Spinal cord (tissue), 10 donors: ENCODE measurements around the gene HCAR2. TPM values are rescaled to one million over a fixed set of nuclear protein-coding genes. Genes with fewer than 3 reads are reported as not detected.
"Not testable (repeated sequence)": the region's sequence is repeated elsewhere in the genome, so short reads cannot be mapped to it uniquely, and the experiment has no call there.

Source experiments
- DNase-seq, 6 donors: peaks; one replicate each; pipeline versions ENCODE4 v3.0.0 to v3.0.0-alpha.2; 2013 to 2015; ENCODE audit warnings: low spot score in 6 of 6, low read depth in 4 of 6
- H3K27ac ChIP-seq: one replicate; pipeline ENCODE4 v1.5.1; 2013; ENCODE audit warnings: low read depth, low read length, control low read depth
- H3K27me3 ChIP-seq: one replicate; pipeline ENCODE4 v1.6.1; 2013; ENCODE audit warnings: low read length; ENCODE audit not compliant: control insufficient read depth, insufficient read depth
- H3K36me3 ChIP-seq: one replicate; pipeline ENCODE4 v1.6.1; 2013; ENCODE audit warnings: low read length; ENCODE audit not compliant: control insufficient read depth, insufficient read depth
- H3K4me1 ChIP-seq: one replicate; pipeline ENCODE4 v1.6.1; 2013; ENCODE audit warnings: low read length; ENCODE audit not compliant: control insufficient read depth, insufficient read depth
- H3K4me3 ChIP-seq: one replicate; pipeline ENCODE4 v1.5.1; 2013; ENCODE audit warnings: low read depth, low read length, control low read depth
- H3K9me3 ChIP-seq: one replicate; pipeline ENCODE4 v1.6.1; 2013; ENCODE audit warnings: low read length; ENCODE audit not compliant: control insufficient read depth, insufficient read depth
- WGBS: methylation state at CpG from one replicate; pipeline ENCODE4 v1.1.5; 2013; ENCODE audit warnings: missing lambda C conversion rate; ENCODE audit not compliant: insufficient coverage; 5-methylcytosine and 5-hydroxymethylcytosine counted together
- polyA plus RNA-seq, 2 donors: library from polyadenylated mRNA; unstranded; fragments of 120-200 nt; gene quantifications; one replicate each; pipeline ENCODE4 v1.2.1, GENCODE V29; 2013; ENCODE audit not compliant: insufficient read length in 2 of 2
- total RNA-seq, 2 donors: library from RNA; depleted of rRNA in 1 of 2; stranded (reverse); fragments of 120-200 nt in 1 of 2; fragments of >200 nt in 1 of 2; gene quantifications; one replicate each; pipeline versions ENCODE4 v1.2.3 to v1.2.4, GENCODE V29; 2013 to 2014
- donor health status: healthy.

Gene HCAR2
- total and polyA plus RNA-seq, 4 donors, result 0.25 to 1.1 (median 0.35) TPM

DNA sequence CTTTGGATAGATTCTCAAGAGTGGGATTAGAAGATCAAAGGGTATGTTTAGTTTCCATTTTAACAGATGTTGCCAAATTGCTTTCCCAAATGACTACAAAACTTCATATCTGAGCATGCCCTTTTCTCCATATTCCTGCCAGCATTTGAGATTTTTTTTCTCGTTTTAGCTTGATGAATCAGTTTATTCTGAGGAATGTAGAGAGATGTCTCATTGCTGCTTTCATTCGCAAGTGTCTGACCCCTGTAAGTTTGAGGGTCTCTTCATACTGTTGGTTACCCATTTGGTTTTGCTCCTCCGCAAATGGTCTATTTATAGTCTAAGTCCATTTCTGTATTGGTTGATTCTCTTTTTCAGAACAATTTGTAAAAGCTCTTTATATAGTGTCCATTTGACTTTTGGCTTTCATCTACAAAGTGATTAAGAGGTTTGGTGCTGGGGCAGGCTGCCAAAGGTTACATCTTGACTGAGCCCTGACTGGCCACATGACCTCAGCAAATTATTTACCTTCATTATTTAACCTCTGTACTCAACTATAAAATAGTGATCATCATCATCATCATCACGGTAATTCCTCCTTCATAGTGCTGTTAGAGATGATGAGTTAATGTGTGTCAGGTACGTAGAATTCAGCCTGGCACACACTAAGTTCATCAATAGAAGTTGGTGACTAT, 33.6 kb downstream of the HCAR2 start:
- no peaks in the 10 kb centered on the region for H3K4me1 ChIP-seq
- no peaks in the 10 kb centered on the region for H3K9me3 ChIP-seq
- WGBS, result 67% methylated on average over 1 of the region's 5 CpGs
- H3K4me3 ChIP-seq, result no peak overlapping the region
- DNase-seq, result no peak
- H3K27me3 ChIP-seq, result no peaks in the 10 kb centered on the region
- no peaks in the 10 kb centered on the region for H3K36me3 ChIP-seq
- H3K27ac ChIP-seq, result no peak overlapping the region

DNA sequence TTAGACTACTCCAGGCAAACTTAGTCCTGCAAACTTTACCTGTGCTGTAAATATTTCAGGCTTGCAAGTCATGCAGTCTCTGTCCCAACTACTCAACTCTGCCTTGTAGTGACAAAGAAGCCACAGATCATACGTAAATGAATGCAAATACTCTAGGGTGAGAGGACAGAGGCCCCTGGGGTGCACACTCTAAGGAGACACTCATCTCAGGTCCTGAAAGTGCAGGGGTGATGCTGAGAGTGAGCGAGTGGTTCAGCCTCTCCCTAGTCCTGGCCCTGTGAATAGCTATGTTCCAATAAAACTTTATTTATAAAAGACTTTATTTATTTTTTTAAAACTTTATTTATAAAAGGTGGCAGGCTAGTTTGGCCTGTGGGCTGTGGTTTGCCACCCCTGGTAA, 34.9 kb downstream of the HCAR2 start:
- Histone ChIP-seq H3K27ac (no peak overlapping the region), H3K4me1 (no peaks in the 10 kb centered on the region), H3K27me3 (no peaks in the 10 kb centered on the region), H3K9me3 (no peaks in the 10 kb centered on the region), H3K36me3 (no peaks in the 10 kb centered on the region), H3K4me3 (no peak overlapping the region)
- DNase-seq, result no peak
- no CpG with 5 or more reads among the region's 2 CpGs for WGBS

DNA sequence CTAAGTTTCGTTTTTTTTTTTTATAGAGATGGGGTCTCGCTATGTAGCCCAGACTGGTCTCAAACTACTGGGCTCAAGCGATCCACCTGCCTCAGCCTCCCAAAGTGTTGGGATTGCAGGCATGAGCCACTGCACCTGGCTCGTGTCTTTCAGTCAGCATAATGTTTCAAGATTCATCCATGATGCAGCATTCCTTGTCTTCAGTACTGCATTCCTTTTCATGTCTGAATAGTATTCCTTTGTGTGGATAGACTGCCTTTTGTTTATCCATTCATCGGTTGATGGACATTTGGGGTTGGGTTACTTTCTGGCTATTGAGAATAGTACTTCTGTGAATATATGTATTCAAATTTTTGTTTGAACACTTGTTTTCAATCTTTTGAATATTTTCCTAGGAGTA, 37.4 kb downstream of the HCAR2 start:
- DNase-seq, result no peak
- Histone ChIP-seq H3K4me3 (no peak overlapping the region), H3K4me1 (no peaks in the 10 kb centered on the region), H3K27ac (no peak overlapping the region), H3K36me3 (no peaks in the 10 kb centered on the region), H3K27me3 (no peaks in the 10 kb centered on the region), H3K9me3 (no peaks in the 10 kb centered on the region)
- WGBS, result 100% methylated on average over 1 of the region's 5 CpGs

DNA sequence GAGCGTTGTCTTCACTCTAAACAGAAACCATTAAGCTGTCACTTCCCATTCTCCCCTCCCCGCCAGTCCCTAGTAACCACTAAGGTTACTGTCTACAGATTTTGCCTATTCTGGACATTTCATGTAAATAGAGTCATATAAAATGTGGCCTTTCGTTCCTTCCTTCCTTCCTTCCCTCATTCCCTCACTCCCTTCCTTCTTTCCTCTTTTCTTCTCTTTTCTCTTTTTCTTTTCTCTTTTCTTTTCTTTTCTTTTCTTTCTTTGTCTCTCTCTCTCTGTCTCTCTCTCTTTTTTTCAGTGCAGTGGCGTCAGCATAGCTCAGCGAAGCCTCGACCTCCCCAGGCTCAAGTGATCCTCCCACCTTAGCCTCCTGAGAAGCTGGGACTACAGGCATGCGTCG, 37.8 kb downstream of the HCAR2 start:
- H3K4me1 ChIP-seq, result no peaks in the 10 kb centered on the region
- 80% methylated on average over 2 of the region's 8 CpGs for WGBS
- no peak overlapping the region for H3K27ac ChIP-seq
- no peaks in the 10 kb centered on the region for H3K36me3 ChIP-seq
- no peaks in the 10 kb centered on the region for H3K27me3 ChIP-seq
- H3K9me3 ChIP-seq, result no peaks in the 10 kb centered on the region
- DNase-seq, result no peak
- no peak overlapping the region for H3K4me3 ChIP-seq

DNA sequence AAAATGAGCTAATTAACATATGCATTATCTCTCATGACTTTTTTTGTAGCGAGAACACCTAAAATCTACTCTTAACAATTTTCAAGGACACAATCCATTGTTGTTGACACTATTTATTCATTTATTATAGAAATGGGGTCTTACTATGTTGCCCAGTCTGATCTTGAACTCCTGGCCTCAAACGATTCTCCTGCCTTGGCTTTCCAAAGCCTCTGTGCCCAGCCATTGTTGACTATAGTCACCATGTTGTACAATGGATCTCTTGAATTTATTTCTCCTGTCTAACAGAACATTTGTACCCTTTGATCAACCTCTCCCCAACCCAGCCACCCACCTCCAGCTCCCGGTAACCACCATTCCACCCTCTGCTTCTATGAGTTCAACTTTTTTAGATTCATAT, 41.2 kb downstream of the HCAR2 start:
- no peak overlapping the region for H3K4me3 ChIP-seq
- no peaks in the 10 kb centered on the region for H3K36me3 ChIP-seq
- no peaks in the 10 kb centered on the region for H3K4me1 ChIP-seq
- H3K27me3 ChIP-seq, result no peaks in the 10 kb centered on the region
- no peaks in the 10 kb centered on the region for H3K9me3 ChIP-seq
- WGBS, result 93% methylated on average over 2 of the region's 3 CpGs
- DNase-seq, result no peak
- no peak overlapping the region for H3K27ac ChIP-seq

DNA sequence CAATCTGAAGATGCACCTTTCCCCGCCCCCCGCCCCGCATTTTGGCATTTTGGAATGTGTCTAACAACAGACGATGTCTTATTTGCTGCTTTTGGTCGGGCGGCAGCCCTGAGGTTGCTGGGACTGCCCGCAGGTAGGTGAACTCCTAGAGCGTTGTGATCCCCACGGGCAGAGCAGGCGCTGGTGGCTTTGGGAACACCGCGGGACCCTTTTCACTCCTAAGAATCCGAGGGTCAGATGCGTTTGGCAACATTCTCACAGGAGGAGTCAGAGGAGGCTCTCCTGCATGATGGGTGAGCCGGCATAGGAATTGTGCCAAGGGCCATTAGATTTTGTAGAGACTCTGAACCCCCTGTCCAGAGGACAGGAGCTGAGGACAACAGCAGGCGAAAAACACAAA, 41.9 kb downstream of the HCAR2 start:
- Histone ChIP-seq H3K4me3 (no peak overlapping the region), H3K36me3 (no peaks in the 10 kb centered on the region), H3K4me1 (no peaks in the 10 kb centered on the region), H3K27me3 (no peaks in the 10 kb centered on the region), H3K9me3 (no peaks in the 10 kb centered on the region), H3K27ac (no peak overlapping the region)
- DNase-seq, result no peak
- 80% methylated on average over 10 of the region's 16 CpGs for WGBS

DNA sequence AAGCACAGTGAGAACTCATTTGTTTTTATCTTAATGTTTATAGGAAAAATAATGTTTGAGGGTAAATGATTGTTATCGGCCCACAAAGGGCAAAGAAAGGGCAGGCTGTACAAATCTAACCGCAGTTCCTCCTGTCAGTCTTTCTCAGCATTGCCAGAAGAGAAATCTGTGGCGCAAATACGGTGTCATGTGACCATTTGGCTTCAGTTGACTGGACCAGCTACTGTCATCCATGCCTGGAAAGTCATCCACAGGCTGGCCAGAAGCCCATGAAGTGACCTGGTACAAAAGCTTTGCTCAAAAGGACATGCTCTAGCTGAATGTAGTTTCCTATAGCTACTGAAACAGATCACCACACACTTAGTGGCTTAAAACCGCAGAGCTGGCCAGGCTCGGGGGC, 43.6 kb downstream of the HCAR2 start:
- Histone ChIP-seq H3K4me3 (no peak overlapping the region), H3K9me3 (no peaks in the 10 kb centered on the region), H3K27ac (no peak overlapping the region), H3K4me1 (no peaks in the 10 kb centered on the region), H3K36me3 (no peaks in the 10 kb centered on the region), H3K27me3 (no peaks in the 10 kb centered on the region)
- 79% methylated on average over 5 of the region's 6 CpGs for WGBS
- no peak for DNase-seq

DNA sequence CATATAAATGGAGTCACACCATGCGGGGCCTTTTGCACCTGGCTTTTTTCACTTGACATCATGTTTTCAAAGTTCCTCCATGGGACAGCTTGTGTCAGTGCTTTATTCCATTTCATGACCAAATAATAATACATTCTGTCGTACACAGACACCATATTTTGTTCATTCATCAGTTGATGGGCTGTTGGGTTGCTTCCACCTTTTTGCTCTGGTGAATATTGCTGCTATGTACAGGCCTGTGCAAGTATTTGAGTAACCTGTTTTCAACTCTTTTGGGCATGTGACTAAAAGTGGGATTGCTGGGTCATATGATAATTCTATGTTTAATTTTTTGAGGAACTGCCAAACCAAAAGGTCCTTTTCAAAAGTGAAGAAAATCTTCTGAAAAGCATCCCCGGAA, 46.9 kb downstream of the HCAR2 start:
- Histone ChIP-seq H3K36me3 (no peaks in the 10 kb centered on the region), H3K27ac (no peak overlapping the region), H3K9me3 (no peaks in the 10 kb centered on the region), H3K4me3 (no peak overlapping the region), H3K4me1 (no peaks in the 10 kb centered on the region), H3K27me3 (no peaks in the 10 kb centered on the region)
- no peak for DNase-seq
- WGBS, result 100% methylated on average over 2 of the region's 3 CpGs

DNA sequence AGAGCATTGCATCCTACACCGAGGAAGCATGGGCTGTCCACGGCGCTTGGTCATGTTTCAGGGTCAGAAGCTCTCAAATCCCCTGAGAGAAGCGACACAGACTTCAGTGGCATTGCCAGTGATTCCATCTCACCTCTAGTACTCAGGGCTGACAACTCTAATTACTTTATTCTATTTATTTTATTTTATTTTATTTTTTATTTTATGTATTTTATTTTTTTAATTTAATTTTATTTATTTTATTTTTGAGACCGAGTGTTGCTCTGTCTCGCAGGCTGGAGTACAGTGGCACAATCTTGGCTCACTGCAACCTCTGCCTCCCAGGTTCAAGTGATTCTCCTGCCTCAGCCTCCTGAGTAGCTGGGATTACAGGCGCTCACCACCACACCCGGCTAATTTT, 49.9 kb downstream of the HCAR2 start:
- H3K27ac ChIP-seq, H3K9me3 ChIP-seq, H3K4me3 ChIP-seq, H3K36me3 ChIP-seq, H3K4me1 ChIP-seq, H3K27me3 ChIP-seq, DNase-seq: not testable (repeated sequence)
- 97% methylated on average over 3 of the region's 8 CpGs for WGBS

DNA sequence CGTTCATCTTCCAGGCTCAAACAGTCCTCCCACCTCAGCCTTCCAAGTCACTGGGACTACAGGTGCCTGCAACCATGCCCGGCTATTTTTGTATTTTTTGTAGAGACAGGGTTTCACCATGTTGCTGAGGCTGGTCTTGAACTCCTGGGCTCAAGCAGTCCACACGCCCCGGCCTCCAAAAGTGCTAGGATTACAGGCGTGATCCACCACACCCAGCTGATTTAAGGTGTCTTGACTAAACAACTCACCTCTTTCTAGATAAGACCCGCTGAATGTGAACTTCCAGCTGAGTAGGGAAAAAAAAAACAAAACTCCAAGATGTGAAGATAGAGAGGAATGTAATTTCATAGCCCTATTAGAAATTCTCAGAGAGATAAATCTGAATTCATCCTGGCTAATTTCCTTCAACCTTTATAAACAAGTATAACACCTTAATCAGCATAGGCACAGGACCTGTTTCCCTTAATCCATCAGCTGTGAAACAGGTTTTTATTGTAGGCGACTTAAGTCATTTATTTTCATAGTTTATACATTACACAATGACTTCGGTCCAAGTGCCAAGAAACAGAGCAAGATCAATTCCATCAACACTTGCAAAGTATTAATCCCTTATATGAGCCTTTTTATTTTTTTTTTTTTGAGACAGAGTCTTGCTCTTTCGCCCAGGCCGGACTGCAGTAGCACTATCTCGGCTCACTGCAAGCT, 51.5 kb downstream of the HCAR2 start:
- H3K27me3 ChIP-seq, result no peaks in the 10 kb centered on the region
- no peak overlapping the region for H3K4me3 ChIP-seq
- no peaks in the 10 kb centered on the region for H3K9me3 ChIP-seq
- no peaks in the 10 kb centered on the region for H3K4me1 ChIP-seq
- no peak for DNase-seq
- 100% methylated on average over 2 of the region's 11 CpGs for WGBS
- no peak overlapping the region for H3K27ac ChIP-seq
- no peaks in the 10 kb centered on the region for H3K36me3 ChIP-seq
